Measurements from ENCODE around the gene LRAT.

The LRAT gene

DNA sequence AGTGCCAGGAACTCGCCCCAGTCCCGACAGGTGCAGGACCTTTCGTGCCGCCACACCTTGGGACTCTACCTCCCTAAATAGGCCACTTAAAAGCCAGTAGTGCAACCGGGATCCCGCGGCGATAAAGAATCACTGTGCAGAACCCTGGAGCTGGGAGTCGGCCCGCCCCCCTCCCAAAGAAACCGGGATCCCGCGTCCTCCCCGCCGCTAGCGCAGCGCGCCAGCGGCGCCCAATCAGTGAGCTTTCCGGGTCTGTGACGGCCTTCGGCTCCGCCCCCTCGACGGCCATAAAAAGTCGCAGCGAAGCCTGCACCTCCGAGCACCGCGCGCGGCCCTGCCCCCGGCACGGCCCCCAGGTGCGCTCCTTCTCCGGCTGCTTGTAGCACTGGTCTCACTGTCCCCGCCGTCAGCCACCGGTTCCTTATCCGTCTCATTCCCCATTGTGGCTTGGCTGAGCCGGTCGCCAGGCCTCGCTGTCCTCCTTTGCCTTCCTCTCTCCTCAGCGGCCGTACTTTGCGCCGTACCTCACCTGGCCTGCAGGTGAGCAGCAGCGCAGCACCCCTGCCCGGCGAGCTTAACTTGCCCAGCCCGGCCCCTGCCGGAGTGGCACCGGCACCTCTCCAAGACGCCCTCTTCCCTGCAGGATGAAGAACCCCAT is at the start of gene LRAT:
TSS of gene LRAT (plus strand) at position 318 of the 658 bp plus-strand sequence. CDS start at position 645, 327 bp downstream.
- ChIA-PET CTCF (no interaction called here), POLR2A (no interaction called here)
- no peak for DNase-seq (ENCODE audit: low read depth, low spot score)
- peak within 1 kb of the TSS; percentile 6; the same call in 1 of the 2 replicates for H3K4me3 ChIP-seq (ENCODE audit: low read depth, low read length)
- TF ChIP-seq, protein P1, sequence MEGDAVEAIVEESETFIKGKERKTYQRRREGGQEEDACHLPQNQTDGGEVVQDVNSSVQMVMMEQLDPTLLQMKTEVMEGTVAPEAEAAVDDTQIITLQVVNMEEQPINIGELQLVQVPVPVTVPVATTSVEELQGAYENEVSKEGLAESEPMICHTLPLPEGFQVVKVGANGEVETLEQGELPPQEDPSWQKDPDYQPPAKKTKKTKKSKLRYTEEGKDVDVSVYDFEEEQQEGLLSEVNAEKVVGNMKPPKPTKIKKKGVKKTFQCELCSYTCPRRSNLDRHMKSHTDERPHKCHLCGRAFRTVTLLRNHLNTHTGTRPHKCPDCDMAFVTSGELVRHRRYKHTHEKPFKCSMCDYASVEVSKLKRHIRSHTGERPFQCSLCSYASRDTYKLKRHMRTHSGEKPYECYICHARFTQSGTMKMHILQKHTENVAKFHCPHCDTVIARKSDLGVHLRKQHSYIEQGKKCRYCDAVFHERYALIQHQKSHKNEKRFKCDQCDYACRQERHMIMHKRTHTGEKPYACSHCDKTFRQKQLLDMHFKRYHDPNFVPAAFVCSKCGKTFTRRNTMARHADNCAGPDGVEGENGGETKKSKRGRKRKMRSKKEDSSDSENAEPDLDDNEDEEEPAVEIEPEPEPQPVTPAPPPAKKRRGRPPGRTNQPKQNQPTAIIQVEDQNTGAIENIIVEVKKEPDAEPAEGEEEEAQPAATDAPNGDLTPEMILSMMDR (IDR thresholded peaks at IDR 0.05; ENCODE audit: insufficient read depth, low read length, missing control alignments) = no peak

DNA sequence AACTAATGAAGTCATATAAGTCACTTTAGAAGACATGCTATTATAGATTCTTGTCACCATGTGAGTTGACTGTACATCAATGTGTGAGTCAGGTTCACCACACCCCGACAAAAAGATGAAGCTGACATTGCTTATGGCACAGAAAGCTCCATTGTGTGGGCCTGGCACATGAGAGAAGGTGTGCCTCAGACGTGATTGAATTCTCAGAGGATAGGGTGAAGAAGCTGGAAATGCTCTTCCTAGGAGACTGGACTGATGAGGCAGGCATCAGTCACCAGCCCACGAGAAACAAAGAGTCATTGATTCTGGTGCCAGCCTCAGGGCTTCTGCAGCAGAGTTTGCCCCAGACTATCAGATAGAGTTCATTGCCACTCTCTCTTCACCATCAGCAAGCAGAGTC is 35.9 kb upstream of the LRAT start:
- no peak for DNase-seq (ENCODE audit: low read depth, low spot score)
- no peak overlapping the region for H3K4me3 ChIP-seq (ENCODE audit: low read depth, low read length)
- POLR2A ChIA-PET = no interaction called here
- CTCF ChIA-PET = interaction anchor here (0.5 kb wide), 1 partner anchor 45 kb away, joined by 3 read pairs; no protein-coding TSS in a partner anchor
- TF ChIP-seq, protein P1 (IDR thresholded peaks at IDR 0.05; ENCODE audit: insufficient read depth, low read length, missing control alignments) = no peak

GRCh38 chr4:154709550-154709949 is 34.2 kb upstream of the LRAT start:
- TF ChIP-seq, protein P1 (IDR thresholded peaks at IDR 0.05; ENCODE audit: insufficient read depth, low read length, missing control alignments) = no peak
- ChIA-PET CTCF (no interaction called here), POLR2A (no interaction called here)
- no peak overlapping the region for H3K4me3 ChIP-seq (ENCODE audit: low read depth, low read length)
- DNase-seq (ENCODE audit: low read depth, low spot score) = no peak

GRCh38 chr4:154711522-154711921 is 32.3 kb upstream of the LRAT start:
- no peak for DNase-seq (ENCODE audit: low read depth, low spot score)
- H3K4me3 ChIP-seq (ENCODE audit: low read depth, low read length) = no peak overlapping the region
- TF ChIP-seq, protein P1 (IDR thresholded peaks at IDR 0.05; ENCODE audit: insufficient read depth, low read length, missing control alignments) = no peak
- ChIA-PET CTCF (no interaction called here), POLR2A (no interaction called here)

DNA sequence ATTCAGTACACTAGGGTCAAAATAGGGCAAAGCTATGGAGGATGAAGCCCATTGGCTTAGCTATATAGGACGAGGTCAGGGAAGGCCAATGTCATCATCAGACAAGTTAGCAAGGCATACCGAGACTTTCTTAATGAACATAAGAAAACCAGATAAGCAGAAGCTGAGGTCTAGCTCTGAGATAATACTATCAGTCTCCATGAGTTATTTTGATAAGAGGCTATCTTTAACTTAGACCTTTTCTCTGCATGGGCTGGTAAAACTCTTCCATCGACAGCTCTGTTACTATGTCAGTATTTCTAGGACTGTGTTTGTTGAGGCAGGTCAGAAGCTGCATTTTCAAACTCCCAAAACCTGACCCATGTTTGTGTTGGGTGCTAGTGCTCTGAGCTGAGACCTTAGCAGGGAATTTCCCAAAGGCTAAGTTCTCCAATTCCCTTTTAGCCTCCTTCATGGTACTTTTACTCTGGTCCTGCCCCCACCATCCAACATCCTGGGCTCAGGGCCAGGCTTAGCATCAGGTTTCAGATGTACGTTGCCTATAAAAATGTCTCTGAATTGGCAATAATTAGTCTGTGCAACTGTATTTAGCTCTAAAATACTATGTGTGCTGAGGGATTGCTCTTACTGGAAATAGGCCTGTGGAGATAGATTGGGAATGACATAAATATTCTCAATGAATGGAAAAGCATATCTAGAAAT is 29.3 kb upstream of the LRAT start:
- ChIA-PET POLR2A (no interaction called here), CTCF (no interaction called here)
- no peak for DNase-seq (ENCODE audit: low read depth, low spot score)

DNA sequence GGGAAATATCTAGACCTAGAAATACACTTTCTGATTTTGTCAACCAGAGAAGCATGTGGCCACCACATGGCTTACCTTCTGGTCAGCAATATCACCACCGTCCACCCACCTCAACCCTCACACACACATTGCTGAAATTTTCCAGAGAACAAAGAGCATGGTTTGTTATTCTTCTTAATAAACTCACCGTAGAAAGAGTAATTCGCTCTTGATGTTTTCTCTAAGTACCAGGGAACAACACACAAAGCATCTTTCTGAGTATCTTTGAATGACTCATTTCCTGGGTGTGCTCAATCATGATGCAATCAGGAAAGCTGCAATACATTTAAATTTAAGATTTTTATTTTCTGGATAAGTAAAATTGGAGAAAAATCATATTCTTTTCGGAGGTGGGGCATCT is 24.7 kb upstream of the LRAT start:
- ChIA-PET CTCF (no interaction called here), POLR2A (no interaction called here)
- TF ChIP-seq, protein P1 (IDR thresholded peaks at IDR 0.05; ENCODE audit: insufficient read depth, low read length, missing control alignments) = no peak
- no peak overlapping the region for H3K4me3 ChIP-seq (ENCODE audit: low read depth, low read length)
- no peak for DNase-seq (ENCODE audit: low read depth, low spot score)

More for the DNA sequence above, 29.3 kb upstream of the LRAT start:
- TF ChIP-seq, protein P1 (IDR thresholded peaks at IDR 0.05; ENCODE audit: insufficient read depth, low read length, missing control alignments) = no peak
- H3K4me3 ChIP-seq (ENCODE audit: low read depth, low read length) = no peak overlapping the region

Data from AG04449 (cell line).